HEK293 (cell line): ENCODE results near the gene EXT2.

ENCODE experiments used
- CTCF ChIA-PET: fragments of 350-600 bp; formaldehyde crosslinking; extraction: SDS; loops from one replicate; lab custom pipeline; 2021; ENCODE audit warnings: antibody characterized with exemption; lab: Yijun Ruan, JAX
- POLR2A ChIA-PET: fragments of 300-600 bp; formaldehyde crosslinking; extraction: SDS; loops from one replicate; lab custom pipeline; 2020; ENCODE audit warnings: antibody characterized with exemption, inconsistent platforms; lab: Yijun Ruan, JAX
- H3K27ac ChIP-seq: fragments of 200-500 bp; sonication (Bioruptor generic); 2 replicates; pipeline ENCODE4 v1.5.1; 2014; ENCODE audit warnings: low read depth, low read length, control low read depth, inconsistent platforms; ENCODE audit errors: extremely low read depth
- H3K36me3 ChIP-seq, 2 experiments: fragments of 200-500 bp in 1 of 2; sonication (Bioruptor generic) in 1 of 2; 1 replicate in 1 of 2; 2 replicates in 1 of 2; pipeline ENCODE4 v1.5.1; 2014 to 2017; ENCODE audit warnings: inconsistent platforms in 2 of 2, low read length in 2 of 2; ENCODE audit not compliant: control insufficient read depth in 2 of 2, insufficient read depth in 1 of 2
- H3K4me1 ChIP-seq: fragments of 200-500 bp; sonication (Bioruptor generic); 2 replicates; pipeline ENCODE4 v1.5.1; 2014; ENCODE audit warnings: mild to moderate bottlenecking, low read length, inconsistent platforms; ENCODE audit not compliant: control insufficient read depth, insufficient read depth
- H3K4me3 ChIP-seq: 2 replicates; pipeline ENCODE4 v1.5.1; 2011; ENCODE audit warnings: low read depth, mild to moderate bottlenecking, control low read depth, low read length, moderate library complexity
- H3K9me3 ChIP-seq: fragments of 200-500 bp; sonication (Bioruptor generic); 2 replicates; pipeline ENCODE4 v1.5.1; 2014; ENCODE audit warnings: low read depth, low read length, inconsistent platforms; ENCODE audit not compliant: control insufficient read depth, insufficient read depth
- RBAK ChIP-seq: fragments of 450-650 bp; formaldehyde crosslinking; IDR thresholded peaks from 2 replicates; pipeline ENCODE4 v1.5.1; 2016; ENCODE audit warnings: missing biosample characterization, missing genetic modification characterization
- SCRT2 ChIP-seq: fragments of 450-650 bp; formaldehyde crosslinking; IDR thresholded peaks from 2 replicates; pipeline ENCODE4 v1.5.1; 2016; ENCODE audit warnings: missing biosample characterization, missing genetic modification characterization
- SETDB1 ChIP-seq: IDR thresholded peaks from one replicate; pipeline ENCODE4 v1.6.1; 2017; ENCODE audit warnings: mild to moderate bottlenecking, low read length, moderate library complexity, mixed read lengths; ENCODE audit not compliant: insufficient read length
- WT1 ChIP-seq: fragments of 450-650 bp; formaldehyde crosslinking; IDR thresholded peaks from 2 replicates; pipeline ENCODE4 v1.5.1; 2016; ENCODE audit warnings: missing biosample characterization, missing genetic modification characterization
- ZBTB1 ChIP-seq: fragments of 450-650 bp; formaldehyde crosslinking; IDR thresholded peaks from 2 replicates; pipeline ENCODE4 v1.5.1; 2016; ENCODE audit warnings: missing biosample characterization, missing genetic modification characterization
- ZNF114 ChIP-seq: fragments of 450-650 bp; formaldehyde crosslinking; IDR thresholded peaks from 2 replicates; pipeline ENCODE4 v1.5.0; 2017; ENCODE audit warnings: missing biosample characterization, missing genetic modification characterization
- ZNF146 ChIP-seq: fragments of 450-650 bp; formaldehyde crosslinking; IDR thresholded peaks from 2 replicates; pipeline ENCODE4 v1.5.1; 2016; ENCODE audit warnings: missing biosample characterization, missing genetic modification characterization
- ZNF16 ChIP-seq: fragments of 450-650 bp; formaldehyde crosslinking; IDR thresholded peaks from 2 replicates; pipeline ENCODE4 v1.5.1; 2016; ENCODE audit warnings: low read depth, missing biosample characterization, missing genetic modification characterization
- ZNF211 ChIP-seq: fragments of 450-650 bp; formaldehyde crosslinking; IDR thresholded peaks from 2 replicates; pipeline ENCODE4 v1.5.1; 2016; ENCODE audit warnings: low read depth, missing biosample characterization, missing genetic modification characterization
- ZNF266 ChIP-seq: fragments of 450-650 bp; formaldehyde crosslinking; IDR thresholded peaks from 2 replicates; pipeline ENCODE4 v1.5.1; 2016; ENCODE audit warnings: missing biosample characterization, missing genetic modification characterization, low read depth
- ZNF521 ChIP-seq: fragments of 450-650 bp; formaldehyde crosslinking; IDR thresholded peaks from 2 replicates; pipeline ENCODE4 v1.5.1; 2017; ENCODE audit warnings: missing biosample characterization, mild to moderate bottlenecking, missing genetic modification characterization
- ZNF529 ChIP-seq: fragments of 450-650 bp; formaldehyde crosslinking; IDR thresholded peaks from 2 replicates; pipeline ENCODE4 v1.5.1; 2017; ENCODE audit warnings: missing genetic modification characterization, missing biosample characterization; ENCODE audit not compliant: insufficient replicate concordance
- ZNF585B ChIP-seq: fragments of 450-650 bp; formaldehyde crosslinking; IDR thresholded peaks from 2 replicates; pipeline ENCODE4 v1.5.1; 2016; ENCODE audit warnings: missing biosample characterization, missing genetic modification characterization
- ZNF624 ChIP-seq: fragments of 450-650 bp; formaldehyde crosslinking; IDR thresholded peaks from 2 replicates; pipeline ENCODE4 v1.5.1; 2017; ENCODE audit warnings: missing biosample characterization, missing genetic modification characterization
- ZNF776 ChIP-seq: fragments of 450-650 bp; formaldehyde crosslinking; IDR thresholded peaks from 2 replicates; pipeline ENCODE4 v1.5.0; 2017; ENCODE audit warnings: missing biosample characterization, missing genetic modification characterization, borderline replicate concordance
- ZNF791 ChIP-seq: fragments of 450-650 bp; formaldehyde crosslinking; IDR thresholded peaks from 2 replicates; pipeline ENCODE4 v1.5.1; 2016; ENCODE audit warnings: missing biosample characterization, missing genetic modification characterization
- ZNF830 ChIP-seq: fragments of 450-650 bp; IDR thresholded peaks from 2 replicates; pipeline ENCODE4 v1.5.0; 2018; ENCODE audit warnings: missing biosample characterization, missing genetic modification characterization, low read depth, mild to moderate bottlenecking, moderate library complexity
- TF ChIP-seq, protein P1 (sequence below): fragments of 450-650 bp; formaldehyde crosslinking; IDR thresholded peaks from 2 replicates; pipeline ENCODE4 v1.5.1; 2016; ENCODE audit warnings: missing biosample characterization, missing genetic modification characterization
- TF ChIP-seq, protein P2 (sequence below): fragments of 450-650 bp; formaldehyde crosslinking; IDR thresholded peaks from 2 replicates; pipeline ENCODE4 v1.5.1; 2016; ENCODE audit warnings: missing biosample characterization, missing genetic modification characterization
- TF ChIP-seq, protein P3 (sequence below): fragments of 450-650 bp; formaldehyde crosslinking; conservative IDR thresholded peaks from 2 replicates; pipeline ENCODE4 v1.5.1; 2016; ENCODE audit warnings: low read depth, missing biosample characterization, missing genetic modification characterization
- TF ChIP-seq, protein P4 (sequence below): fragments of 450-650 bp; formaldehyde crosslinking; IDR thresholded peaks from 2 replicates; pipeline ENCODE4 v1.5.1; 2016; ENCODE audit warnings: missing biosample characterization, missing genetic modification characterization
- TF ChIP-seq, protein P5 (sequence below): fragments of 450-650 bp; formaldehyde crosslinking; IDR thresholded peaks from 2 replicates; pipeline ENCODE4 v1.5.1; 2016; ENCODE audit warnings: missing biosample characterization, missing genetic modification characterization
- TF ChIP-seq, protein P6 (sequence below): fragments of 450-650 bp; formaldehyde crosslinking; IDR thresholded peaks from 2 replicates; pipeline ENCODE4 v1.5.1; 2016; ENCODE audit warnings: missing biosample characterization, missing genetic modification characterization

EXT2 gene

DNA sequence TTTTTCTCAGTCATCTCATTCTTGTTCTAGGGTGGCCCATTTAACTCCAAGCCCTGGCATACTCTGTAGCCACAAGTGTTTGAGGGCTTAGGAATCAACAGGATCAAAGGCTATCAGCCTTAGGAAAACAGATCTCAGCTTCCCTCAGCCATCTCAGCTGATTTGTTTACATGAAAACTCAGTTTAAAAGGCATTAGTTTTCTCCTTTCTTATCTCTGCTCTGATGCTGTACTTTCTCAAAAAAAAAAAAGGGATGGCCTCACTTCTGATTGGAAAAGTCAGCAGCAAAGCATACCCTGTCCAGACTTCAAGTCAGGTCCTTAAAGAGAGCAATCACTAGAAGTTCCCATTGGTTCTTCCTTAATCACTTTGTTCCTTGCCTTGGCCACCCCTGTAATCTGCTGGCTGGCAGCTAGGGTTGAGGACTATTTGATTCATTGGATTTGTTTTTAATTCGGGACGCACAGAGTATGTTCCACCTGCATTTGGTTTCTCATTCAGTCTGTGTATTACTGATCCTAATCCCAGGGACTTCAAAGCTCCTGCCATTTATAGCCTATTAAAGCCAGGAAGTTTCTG is 102.8 kb downstream of the EXT2 start (continued):
- no peak for TF ChIP-seq RBAK (tag by site-specific recombination)
- no peak for TF ChIP-seq ZNF266 (tag by site-specific recombination)
- TF ChIP-seq ZBTB1 (tag by site-specific recombination) = no peak
- TF ChIP-seq, protein P1, sequence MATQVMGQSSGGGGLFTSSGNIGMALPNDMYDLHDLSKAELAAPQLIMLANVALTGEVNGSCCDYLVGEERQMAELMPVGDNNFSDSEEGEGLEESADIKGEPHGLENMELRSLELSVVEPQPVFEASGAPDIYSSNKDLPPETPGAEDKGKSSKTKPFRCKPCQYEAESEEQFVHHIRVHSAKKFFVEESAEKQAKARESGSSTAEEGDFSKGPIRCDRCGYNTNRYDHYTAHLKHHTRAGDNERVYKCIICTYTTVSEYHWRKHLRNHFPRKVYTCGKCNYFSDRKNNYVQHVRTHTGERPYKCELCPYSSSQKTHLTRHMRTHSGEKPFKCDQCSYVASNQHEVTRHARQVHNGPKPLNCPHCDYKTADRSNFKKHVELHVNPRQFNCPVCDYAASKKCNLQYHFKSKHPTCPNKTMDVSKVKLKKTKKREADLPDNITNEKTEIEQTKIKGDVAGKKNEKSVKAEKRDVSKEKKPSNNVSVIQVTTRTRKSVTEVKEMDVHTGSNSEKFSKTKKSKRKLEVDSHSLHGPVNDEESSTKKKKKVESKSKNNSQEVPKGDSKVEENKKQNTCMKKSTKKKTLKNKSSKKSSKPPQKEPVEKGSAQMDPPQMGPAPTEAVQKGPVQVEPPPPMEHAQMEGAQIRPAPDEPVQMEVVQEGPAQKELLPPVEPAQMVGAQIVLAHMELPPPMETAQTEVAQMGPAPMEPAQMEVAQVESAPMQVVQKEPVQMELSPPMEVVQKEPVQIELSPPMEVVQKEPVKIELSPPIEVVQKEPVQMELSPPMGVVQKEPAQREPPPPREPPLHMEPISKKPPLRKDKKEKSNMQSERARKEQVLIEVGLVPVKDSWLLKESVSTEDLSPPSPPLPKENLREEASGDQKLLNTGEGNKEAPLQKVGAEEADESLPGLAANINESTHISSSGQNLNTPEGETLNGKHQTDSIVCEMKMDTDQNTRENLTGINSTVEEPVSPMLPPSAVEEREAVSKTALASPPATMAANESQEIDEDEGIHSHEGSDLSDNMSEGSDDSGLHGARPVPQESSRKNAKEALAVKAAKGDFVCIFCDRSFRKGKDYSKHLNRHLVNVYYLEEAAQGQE = no peak
- TF ChIP-seq, protein P2, sequence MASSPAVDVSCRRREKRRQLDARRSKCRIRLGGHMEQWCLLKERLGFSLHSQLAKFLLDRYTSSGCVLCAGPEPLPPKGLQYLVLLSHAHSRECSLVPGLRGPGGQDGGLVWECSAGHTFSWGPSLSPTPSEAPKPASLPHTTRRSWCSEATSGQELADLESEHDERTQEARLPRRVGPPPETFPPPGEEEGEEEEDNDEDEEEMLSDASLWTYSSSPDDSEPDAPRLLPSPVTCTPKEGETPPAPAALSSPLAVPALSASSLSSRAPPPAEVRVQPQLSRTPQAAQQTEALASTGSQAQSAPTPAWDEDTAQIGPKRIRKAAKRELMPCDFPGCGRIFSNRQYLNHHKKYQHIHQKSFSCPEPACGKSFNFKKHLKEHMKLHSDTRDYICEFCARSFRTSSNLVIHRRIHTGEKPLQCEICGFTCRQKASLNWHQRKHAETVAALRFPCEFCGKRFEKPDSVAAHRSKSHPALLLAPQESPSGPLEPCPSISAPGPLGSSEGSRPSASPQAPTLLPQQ (tag by site-specific recombination) = no peak
- no peak for TF ChIP-seq ZNF114 (tag by site-specific recombination)
- no peak for TF ChIP-seq ZNF585B (tag by site-specific recombination)
- no peak for TF ChIP-seq WT1 (tag by site-specific recombination)
- no peak for TF ChIP-seq ZNF830 (tag by site-specific recombination)
- TF ChIP-seq, protein P3, sequence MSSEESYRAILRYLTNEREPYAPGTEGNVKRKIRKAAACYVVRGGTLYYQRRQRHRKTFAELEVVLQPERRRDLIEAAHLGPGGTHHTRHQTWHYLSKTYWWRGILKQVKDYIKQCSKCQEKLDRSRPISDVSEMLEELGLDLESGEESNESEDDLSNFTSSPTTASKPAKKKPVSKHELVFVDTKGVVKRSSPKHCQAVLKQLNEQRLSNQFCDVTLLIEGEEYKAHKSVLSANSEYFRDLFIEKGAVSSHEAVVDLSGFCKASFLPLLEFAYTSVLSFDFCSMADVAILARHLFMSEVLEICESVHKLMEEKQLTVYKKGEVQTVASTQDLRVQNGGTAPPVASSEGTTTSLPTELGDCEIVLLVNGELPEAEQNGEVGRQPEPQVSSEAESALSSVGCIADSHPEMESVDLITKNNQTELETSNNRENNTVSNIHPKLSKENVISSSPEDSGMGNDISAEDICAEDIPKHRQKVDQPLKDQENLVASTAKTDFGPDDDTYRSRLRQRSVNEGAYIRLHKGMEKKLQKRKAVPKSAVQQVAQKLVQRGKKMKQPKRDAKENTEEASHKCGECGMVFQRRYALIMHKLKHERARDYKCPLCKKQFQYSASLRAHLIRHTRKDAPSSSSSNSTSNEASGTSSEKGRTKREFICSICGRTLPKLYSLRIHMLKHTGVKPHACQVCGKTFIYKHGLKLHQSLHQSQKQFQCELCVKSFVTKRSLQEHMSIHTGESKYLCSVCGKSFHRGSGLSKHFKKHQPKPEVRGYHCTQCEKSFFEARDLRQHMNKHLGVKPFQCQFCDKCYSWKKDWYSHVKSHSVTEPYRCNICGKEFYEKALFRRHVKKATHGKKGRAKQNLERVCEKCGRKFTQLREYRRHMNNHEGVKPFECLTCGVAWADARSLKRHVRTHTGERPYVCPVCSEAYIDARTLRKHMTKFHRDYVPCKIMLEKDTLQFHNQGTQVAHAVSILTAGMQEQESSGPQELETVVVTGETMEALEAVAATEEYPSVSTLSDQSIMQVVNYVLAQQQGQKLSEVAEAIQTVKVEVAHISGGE (tag by site-specific recombination) = no peak
- TF ChIP-seq ZNF791 = no peak
- TF ChIP-seq ZNF529 = no peak
- 0 out of 2 replicates have a peak, but pooled peaks have one; percentile 25 for TF ChIP-seq SCRT2 (tag by site-specific recombination)
- no peak for TF ChIP-seq ZNF521 (tag by site-specific recombination)
- no peak for TF ChIP-seq ZNF776 (tag by site-specific recombination)
- TF ChIP-seq, all 188 proteins: peak for 5

DNA sequence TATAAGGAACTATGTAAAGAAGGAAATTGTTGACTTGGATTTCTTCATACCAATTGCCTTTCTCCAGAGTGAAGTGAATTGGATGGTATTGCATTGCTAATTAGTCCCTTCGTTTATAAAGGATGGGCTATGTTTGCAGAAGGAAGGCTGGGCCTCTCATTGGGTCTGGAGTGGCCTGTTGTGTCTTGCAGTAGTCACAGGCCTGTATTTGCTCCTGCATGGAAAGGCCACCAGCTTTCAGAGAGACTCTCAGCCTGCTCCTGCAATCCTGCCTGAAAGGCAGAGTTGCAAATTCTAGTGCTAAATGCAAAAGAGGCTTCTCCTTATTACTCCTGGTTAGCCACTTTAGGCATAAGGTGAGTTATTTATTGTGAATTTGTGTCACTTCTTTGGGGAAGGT is 103.8 kb downstream of the EXT2 start:
- no peak overlapping the region for H3K4me3 ChIP-seq
- H3K36me3 ChIP-seq = peaks cover 0 to 16% of the 10 kb centered on the region in 2 experiments; a peak in 1 of 3 replicates
- no peak overlapping the region for H3K27ac ChIP-seq
- POLR2A ChIA-PET = no interaction called here
- H3K9me3 ChIP-seq = no peaks in the 10 kb centered on the region
- CTCF ChIA-PET = interaction anchor here (0.7 to 0.8 kb wide), 2 partner anchors 14 to 712 kb away, joined by 3 read pairs; no protein-coding TSS in a partner anchor
- no peaks in the 10 kb centered on the region for H3K4me1 ChIP-seq
- TF ChIP-seq ZNF146 (tag by site-specific recombination) = no peak
- TF ChIP-seq ZNF211 = no peak
- TF ChIP-seq, protein P4, sequence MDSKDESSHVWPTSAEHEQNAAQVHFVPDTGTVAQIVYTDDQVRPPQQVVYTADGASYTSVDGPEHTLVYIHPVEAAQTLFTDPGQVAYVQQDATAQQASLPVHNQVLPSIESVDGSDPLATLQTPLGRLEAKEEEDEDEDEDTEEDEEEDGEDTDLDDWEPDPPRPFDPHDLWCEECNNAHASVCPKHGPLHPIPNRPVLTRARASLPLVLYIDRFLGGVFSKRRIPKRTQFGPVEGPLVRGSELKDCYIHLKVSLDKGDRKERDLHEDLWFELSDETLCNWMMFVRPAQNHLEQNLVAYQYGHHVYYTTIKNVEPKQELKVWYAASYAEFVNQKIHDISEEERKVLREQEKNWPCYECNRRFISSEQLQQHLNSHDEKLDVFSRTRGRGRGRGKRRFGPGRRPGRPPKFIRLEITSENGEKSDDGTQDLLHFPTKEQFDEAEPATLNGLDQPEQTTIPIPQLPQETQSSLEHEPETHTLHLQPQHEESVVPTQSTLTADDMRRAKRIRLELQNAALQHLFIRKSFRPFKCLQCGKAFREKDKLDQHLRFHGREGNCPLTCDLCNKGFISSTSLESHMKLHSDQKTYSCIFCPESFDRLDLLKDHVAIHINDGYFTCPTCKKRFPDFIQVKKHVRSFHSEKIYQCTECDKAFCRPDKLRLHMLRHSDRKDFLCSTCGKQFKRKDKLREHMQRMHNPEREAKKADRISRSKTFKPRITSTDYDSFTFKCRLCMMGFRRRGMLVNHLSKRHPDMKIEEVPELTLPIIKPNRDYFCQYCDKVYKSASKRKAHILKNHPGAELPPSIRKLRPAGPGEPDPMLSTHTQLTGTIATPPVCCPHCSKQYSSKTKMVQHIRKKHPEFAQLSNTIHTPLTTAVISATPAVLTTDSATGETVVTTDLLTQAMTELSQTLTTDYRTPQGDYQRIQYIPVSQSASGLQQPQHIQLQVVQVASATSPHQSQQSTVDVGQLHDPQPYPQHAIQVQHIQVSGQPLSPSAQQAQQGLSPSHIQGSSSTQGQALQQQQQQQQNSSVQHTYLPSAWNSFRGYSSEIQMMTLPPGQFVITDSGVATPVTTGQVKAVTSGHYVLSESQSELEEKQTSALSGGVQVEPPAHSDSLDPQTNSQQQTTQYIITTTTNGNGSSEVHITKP (tag by site-specific recombination) = no peak
- TF ChIP-seq ZNF624 (tag by site-specific recombination) = no peak
- TF ChIP-seq ZNF16 (tag by site-specific recombination) = no peak
- TF ChIP-seq, protein P5, sequence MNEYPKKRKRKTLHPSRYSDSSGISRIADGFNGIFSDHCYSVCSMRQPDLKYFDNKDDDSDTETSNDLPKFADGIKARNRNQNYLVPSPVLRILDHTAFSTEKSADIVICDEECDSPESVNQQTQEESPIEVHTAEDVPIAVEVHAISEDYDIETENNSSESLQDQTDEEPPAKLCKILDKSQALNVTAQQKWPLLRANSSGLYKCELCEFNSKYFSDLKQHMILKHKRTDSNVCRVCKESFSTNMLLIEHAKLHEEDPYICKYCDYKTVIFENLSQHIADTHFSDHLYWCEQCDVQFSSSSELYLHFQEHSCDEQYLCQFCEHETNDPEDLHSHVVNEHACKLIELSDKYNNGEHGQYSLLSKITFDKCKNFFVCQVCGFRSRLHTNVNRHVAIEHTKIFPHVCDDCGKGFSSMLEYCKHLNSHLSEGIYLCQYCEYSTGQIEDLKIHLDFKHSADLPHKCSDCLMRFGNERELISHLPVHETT (tag by site-specific recombination) = no peak
- no peak for TF ChIP-seq SETDB1
- TF ChIP-seq, protein P6, sequence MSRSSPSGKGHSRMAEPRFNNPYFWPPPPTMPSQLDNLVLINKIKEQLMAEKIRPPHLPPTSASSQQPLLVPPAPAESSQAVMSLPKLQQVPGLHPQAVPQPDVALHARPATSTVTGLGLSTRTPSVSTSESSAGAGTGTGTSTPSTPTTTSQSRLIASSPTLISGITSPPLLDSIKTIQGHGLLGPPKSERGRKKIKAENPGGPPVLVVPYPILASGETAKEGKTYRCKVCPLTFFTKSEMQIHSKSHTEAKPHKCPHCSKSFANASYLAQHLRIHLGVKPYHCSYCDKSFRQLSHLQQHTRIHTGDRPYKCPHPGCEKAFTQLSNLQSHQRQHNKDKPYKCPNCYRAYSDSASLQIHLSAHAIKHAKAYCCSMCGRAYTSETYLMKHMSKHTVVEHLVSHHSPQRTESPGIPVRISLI (tag by site-specific recombination) = no peak
